Panc1 (cell line): ENCODE measurements around the gene UBE2J2. TPM values are rescaled to one million over a fixed set of nuclear protein-coding genes. Genes with fewer than 3 reads are reported as not detected.

ENCODE experiments used
- ATAC-seq: fragments of 200-7000 bp; cut with Tn5 transposase; 2 replicates; pipeline ENCODE4 v1.9.1; 2020; ENCODE audit warnings: mild to moderate bottlenecking, moderate library complexity
- BruUV-seq: library from RNA; stranded (reverse); fragments of 400-500 nt; replicated peaks from 2 replicates; lab custom pipeline; 2021; lab: Mats Ljungman, UMichigan
- CTCF ChIA-PET: fragments of 300-600 bp; sonication (Branson Sonifier 250); formaldehyde crosslinking; loops from one replicate; lab custom pipeline; 2022; ENCODE audit warnings: antibody characterized with exemption; lab: Charles Lee
- POLR2A ChIA-PET: fragments of 300-600 bp; sonication (Branson Sonifier 250); formaldehyde crosslinking; loops from one replicate; lab custom pipeline; 2022; ENCODE audit warnings: antibody characterized with exemption; lab: Charles Lee
- DNase-seq: peaks from one replicate; pipeline ENCODE4 v3.0.0-alpha.2; 2010; ENCODE audit warnings: low read depth, low spot score
- H3K27ac ChIP-seq: 2 replicates; pipeline ENCODE4 v1.5.1; 2011; ENCODE audit warnings: mild to moderate bottlenecking, low read length, inconsistent platforms
- H3K27me3 ChIP-seq: fragments of 200-500 bp; sonication (Bioruptor generic); 2 replicates; pipeline ENCODE4 v1.6.0; 2014; ENCODE audit warnings: low read length, inconsistent platforms; ENCODE audit not compliant: control insufficient read depth, insufficient read depth
- H3K36me3 ChIP-seq: fragments of 200-500 bp; sonication (Bioruptor generic); 2 replicates; pipeline ENCODE4 v1.5.1; 2014; ENCODE audit warnings: inconsistent platforms, mild to moderate bottlenecking, low read length, moderate library complexity; ENCODE audit not compliant: control insufficient read depth, insufficient read depth
- H3K4me1 ChIP-seq: 2 replicates; pipeline ENCODE4 v1.5.1; 2011; ENCODE audit warnings: inconsistent platforms, mild to moderate bottlenecking, low read length, moderate library complexity; ENCODE audit not compliant: control insufficient read depth, insufficient read depth
- H3K4me3 ChIP-seq, 2 experiments: 2 replicates each; pipeline ENCODE4 v1.5.1; 2011 to 2012; ENCODE audit warnings: low read depth in 2 of 2, low read length in 2 of 2, mild to moderate bottlenecking in 2 of 2, inconsistent platforms in 1 of 2, moderate library complexity in 1 of 2
- H3K9me3 ChIP-seq: fragments of 200-500 bp; sonication (Bioruptor generic); 2 replicates; pipeline ENCODE4 v1.5.1; 2014; ENCODE audit warnings: low read depth, mild to moderate bottlenecking, inconsistent platforms, low read length, moderate library complexity; ENCODE audit not compliant: control insufficient read depth, insufficient read depth
- CTCF ChIP-seq: fragments of 450-650 bp; IDR thresholded peaks from 2 replicates; pipeline ENCODE4 v1.5.1; 2017; ENCODE audit warnings: mild to moderate bottlenecking
- POLR2AphosphoS5 ChIP-seq: IDR thresholded peaks from 2 replicates; pipeline ENCODE4 v1.6.1; 2012; ENCODE audit warnings: mild to moderate bottlenecking, low read depth, low read length, moderate library complexity
- REST ChIP-seq, 2 experiments: IDR thresholded peaks; 2 replicates each; pipeline ENCODE4 v1.6.1; 2011 to 2012; ENCODE audit warnings: low read depth in 2 of 2, control low read depth in 1 of 2, low read length in 1 of 2, mild to moderate bottlenecking in 1 of 2, moderate library complexity in 1 of 2; ENCODE audit not compliant: insufficient read depth in 1 of 2
- SIN3A ChIP-seq: IDR thresholded peaks from 2 replicates; pipeline ENCODE4 v1.6.1; 2012; ENCODE audit warnings: low read depth, mild to moderate bottlenecking, low read length, moderate library complexity, borderline replicate concordance; ENCODE audit not compliant: insufficient read depth
- TCF7L2 ChIP-seq: IDR thresholded peaks from 2 replicates; pipeline ENCODE4 v1.6.1; 2011; ENCODE audit warnings: mild to moderate bottlenecking, low read depth, low read length, inconsistent platforms
- in situ Hi-C: cut with HindIII; loops from 2 replicates; pipeline ENCODE4 v1.10.0; 2016; ENCODE audit warnings: low sequenced_read_pairs, low pct_unique_long_range_greater_than_20kb
- intact Hi-C: fragments of 100-400 bp; cut with micrococcal nuclease; formaldehyde crosslinking; loops from one replicate; pipeline ENCODE4 v1.10.0; 2022; ENCODE audit not compliant: unreplicated experiment
- total RNA-seq: library from RNA; stranded (reverse); gene quantifications from one replicate; pipeline ENCODE4 v1.2.1, GENCODE V29; 2021; ENCODE audit not compliant: unreplicated experiment

The UBE2J2 gene
- total RNA-seq, 1 experiment from 2014 or later = 101 TPM

GRCh38 chr1:1247341-1247913, 26.2 kb downstream of the UBE2J2 start:
- peaks cover 39% of the 10 kb centered on the region for H3K4me1 ChIP-seq
- H3K36me3 ChIP-seq = no peaks in the 10 kb centered on the region
- POLR2A ChIA-PET = no interaction called here
- ATAC-seq (no peak), DNase-seq (no peak)
- H3K9me3 ChIP-seq = no peaks in the 10 kb centered on the region
- H3K4me3 ChIP-seq = no peak overlapping the region
- H3K27ac ChIP-seq = peak overlapping the region; percentile 46
- in situ Hi-C loops (no loop called here), intact Hi-C loops (no loop called here)
- no peak for TF ChIP-seq POLR2AphosphoS5
- TF ChIP-seq REST (IDR thresholded peaks at IDR 0.05; ENCODE audit: insufficient read depth in 1 of 2, low read depth in 2 of 2, low read length in 1 of 2) = no peak
- no peak for TF ChIP-seq TCF7L2
- H3K27me3 ChIP-seq = no peaks in the 10 kb centered on the region
- CTCF ChIA-PET = no interaction called here
- BruUV-seq = no TSS peak

- intact Hi-C loops (no loop called here), in situ Hi-C loops (no loop called here)
- ATAC-seq (peak; percentile 15; the same call in 1 of the 2 replicates), DNase-seq (no peak)
- Histone ChIP-seq H3K4me1 (peaks cover 39% of the 10 kb centered on the region), H3K27ac (peak within 1 kb of the TSS; percentile 79), H3K9me3 (no peaks in the 10 kb centered on the region), H3K4me3 (no peak within 1 kb of the TSS), H3K36me3 (no peaks in the 10 kb centered on the region), H3K27me3 (no peaks in the 10 kb centered on the region)
- no peak for TF ChIP-seq TCF7L2
- no peak for TF ChIP-seq SIN3A
- no peak for TF ChIP-seq REST (IDR thresholded peaks at IDR 0.05; ENCODE audit: insufficient read depth in 1 of 2, low read depth in 2 of 2, low read length in 1 of 2)
- TF ChIP-seq POLR2AphosphoS5 = no peak
- no peak; the same call in 1 of the 2 replicates for TF ChIP-seq CTCF
- CTCF ChIA-PET = interaction anchor here (0.6 kb wide), 1 partner anchor 128 kb away, joined by 5 read pairs; no protein-coding TSS in a partner anchor
- no TSS peak for BruUV-seq
- POLR2A ChIA-PET = no interaction called here
These were observed 26.9 kb downstream of the UBE2J2 start, which contains the start of gene C1QTNF12 for GRCh38 chr1:1246577-1247340. Gene C1QTNF12 (minus strand): TSS chr1:1246722. CDS start chr1:1246690, 32 bp downstream.
